ENCODE data around the gene ANKFY1.

GRCh38 chr17:4184811-4185210, 79.0 kb downstream of the ANKFY1 start:
- TF ChIP-seq CTCF (IDR thresholded peaks at IDR 0.05; ENCODE audit: low read length) (no peak), EZH2phosphoT487 (IDR thresholded peaks at IDR 0.05; ENCODE audit: low read length) (no peak), EZH2 (optimal IDR thresholded peaks at IDR 0.05; ENCODE audit: low read depth, low read length) (no peak)
